ENCODE measurements around the gene ZCCHC7.

- TF ChIP-seq ZC3H11A (IDR thresholded peaks at IDR 0.05; ENCODE audit: low read depth, low read length) (no peak), CTCF (IDR thresholded peaks at IDR 0.05 in 2 of 3, conservative IDR thresholded peaks at IDR 0.05 in 1 of 3; ENCODE audit: insufficient read depth in 2 of 3, low read depth in 1 of 3, low read length in 3 of 3) (no peak)
Observed at GRCh38 chr9:37382161-37382981, 262.0 kb downstream of the ZCCHC7 start.
